Activated CD8-positive, alpha-beta T cell treated with anti-CD3 and anti-CD28 coated beads for 36 hours (primary cell): ENCODE results near the gene THBS3. TPM values are rescaled to one million over a fixed set of nuclear protein-coding genes. Genes with fewer than 3 reads are reported as not detected.
A peak's percentile ranks its signal among the peaks of the same experiment; 100 is the strongest.
"Not testable (repeated sequence)": the region's sequence is repeated elsewhere in the genome, so short reads cannot be mapped to it uniquely, and the experiment has no call there.

Experiments
- ATAC-seq: fragments of 200-7000 bp; cut with Tn5 transposase; one replicate; pipeline ENCODE4 v1.10.0; 2021; ENCODE audit warnings: mild to moderate bottlenecking, moderate library complexity
- CTCF ChIA-PET: fragments of 350-600 bp; sonication (Branson Sonifier 250); formaldehyde crosslinking; loops from one replicate; lab custom pipeline; 2021; ENCODE audit warnings: antibody characterized with exemption; lab: Charles Lee
- POLR2A ChIA-PET: fragments of 350-600 bp; sonication (Branson Sonifier 250); formaldehyde crosslinking; loops from one replicate; lab custom pipeline; 2021; ENCODE audit warnings: antibody characterized with exemption; lab: Charles Lee
- DNase-seq: peaks from one replicate; pipeline ENCODE4 v3.0.0-alpha.2; 2020
- H3K27ac Mint-ChIP-seq: one replicate; pipeline ENCODE4 v1.8.0; 2021; ENCODE audit warnings: mild to moderate bottlenecking, mixed read lengths
- H3K27me3 Mint-ChIP-seq: one replicate; pipeline ENCODE4 v1.8.0; 2021; ENCODE audit warnings: mixed read lengths
- H3K36me3 Mint-ChIP-seq: one replicate; pipeline ENCODE4 v1.8.0; 2021; ENCODE audit warnings: low read depth, mixed read lengths
- H3K4me1 Mint-ChIP-seq: one replicate; pipeline ENCODE4 v1.8.0; 2021; ENCODE audit warnings: low read depth, mixed read lengths
- H3K4me3 Mint-ChIP-seq: one replicate; pipeline ENCODE4 v1.8.0; 2021; ENCODE audit warnings: mild to moderate bottlenecking, moderate library complexity, mixed read lengths
- H3K9me3 Mint-ChIP-seq: one replicate; pipeline ENCODE4 v1.8.0; 2021; ENCODE audit warnings: mixed read lengths
- CTCF ChIP-seq: fragments of 200-600 bp; IDR thresholded peaks from one replicate; pipeline ENCODE4 v1.8.0; 2022; ENCODE audit warnings: antibody characterized with exemption, mild to moderate bottlenecking
- intact Hi-C: fragments of 100-400 bp; cut with micrococcal nuclease; formaldehyde crosslinking; loops from one replicate; pipeline ENCODE4 v1.10.0; 2022
- total RNA-seq, 2 experiments: library from RNA; stranded (reverse); gene quantifications; one replicate each; pipeline ENCODE4 v1.2.3, GENCODE V29; 2021

The THBS3 gene
- total RNA-seq, 2 experiments from 2014 or later: 11.1 to 12.0 TPM

- no peak overlapping the region for H3K27ac Mint-ChIP-seq
- H3K9me3 Mint-ChIP-seq: no peaks in the 10 kb centered on the region
- H3K36me3 Mint-ChIP-seq: peaks cover 23% of the 10 kb centered on the region
- POLR2A ChIA-PET: interaction anchor here (0.6 to 2.1 kb wide), 4 partner anchors 77 to 1078 kb away, joined by 3 to 10 read pairs (median 4); partner anchors contain the start of gene CKS1B
- peaks cover 32% of the 10 kb centered on the region for H3K4me1 Mint-ChIP-seq
- ATAC-seq (no peak), DNase-seq (no peak)
- H3K27me3 Mint-ChIP-seq: no peaks in the 10 kb centered on the region
- TF ChIP-seq CTCF: no peak
- CTCF ChIA-PET: interaction anchor here (0.6 to 13.3 kb wide), 30 partner anchors 8 to 155 kb away, joined by 3 to 312 read pairs (median 6); partner anchors contain the start of genes EFNA4 and SLC50A1
- intact Hi-C loops: loop anchor here (5.0 kb wide), 1 partner anchor 61 kb away; no protein-coding TSS in a partner anchor
- no peak overlapping the region for H3K4me3 Mint-ChIP-seq
Observed at GRCh38 chr1:155168456-155169210, 39.1 kb downstream of the THBS3 start.

- intact Hi-C loops: loop anchor here (5.0 kb wide), 1 partner anchor 61 kb away; no protein-coding TSS in a partner anchor
- CTCF ChIA-PET: interaction anchor here (0.7 to 13.3 kb wide), 30 partner anchors 9 to 116 kb away, joined by 3 to 312 read pairs (median 6); partner anchors contain the start of genes EFNA4, MTX1, SLC50A1 and THBS3
- not testable (repeated sequence) for H3K4me3 Mint-ChIP-seq
Observed at GRCh38 chr1:155168105-155168445, 39.6 kb downstream of the THBS3 start.

GRCh38 chr1:155167166-155168104 lies 40.3 kb downstream of the THBS3 start:
- peak overlapping the region; percentile 50 for H3K4me3 Mint-ChIP-seq
- no peak overlapping the region for H3K27ac Mint-ChIP-seq
- H3K36me3 Mint-ChIP-seq: peaks cover 21% of the 10 kb centered on the region
- no peaks in the 10 kb centered on the region for H3K27me3 Mint-ChIP-seq
- ChIA-PET POLR2A (interaction anchor here (0.6 to 2.1 kb wide), 5 partner anchors 8 to 87 kb away, joined by 3 to 10 read pairs (median 4); no protein-coding TSS in a partner anchor), CTCF (interaction anchor here (0.6 to 13.3 kb wide), 36 partner anchors 9 to 212 kb away, joined by 3 to 312 read pairs (median 6); partner anchors contain the start of genes EFNA4, MTX1, PBXIP1 and SLC50A1)
- ATAC-seq (peak; percentile 82), DNase-seq (peak; percentile 94)
- TF ChIP-seq CTCF: peak; percentile 90
- intact Hi-C loops: loop anchor here (2.0 to 5.0 kb wide), 2 partner anchors 60 to 73 kb away; no protein-coding TSS in a partner anchor
- H3K9me3 Mint-ChIP-seq: no peaks in the 10 kb centered on the region
- H3K4me1 Mint-ChIP-seq: peaks cover 25% of the 10 kb centered on the region

More at GRCh38 chr1:155168105-155168445, 39.6 kb downstream of the THBS3 start:
- not testable (repeated sequence) for H3K9me3 Mint-ChIP-seq, H3K27me3 Mint-ChIP-seq, ATAC-seq, H3K27ac Mint-ChIP-seq, DNase-seq
- POLR2A ChIA-PET: interaction anchor here (0.6 to 2.1 kb wide), 5 partner anchors 29 to 1077 kb away, joined by 3 to 10 read pairs (median 4); no protein-coding TSS in a partner anchor
- H3K4me1 Mint-ChIP-seq: peaks cover 26% of the 10 kb centered on the region
- peaks cover 22% of the 10 kb centered on the region for H3K36me3 Mint-ChIP-seq

- POLR2A ChIA-PET: interaction anchor here (1.1 to 2.1 kb wide), 5 partner anchors 9 to 75 kb away, joined by 3 to 10 read pairs (median 4); no protein-coding TSS in a partner anchor
- DNase-seq: no peak
- H3K27ac Mint-ChIP-seq: no peak overlapping the region
- ATAC-seq: peak; percentile 2
- peaks cover 16% of the 10 kb centered on the region for H3K4me1 Mint-ChIP-seq
- intact Hi-C loops: loop anchor here (2.0 to 5.0 kb wide), 2 partner anchors 59 to 72 kb away; no protein-coding TSS in a partner anchor
- CTCF ChIA-PET: interaction anchor here (0.7 to 13.3 kb wide), 24 partner anchors 9 to 211 kb away, joined by 3 to 312 read pairs (median 8); partner anchors contain the start of genes ADAM15, EFNA4, PBXIP1 and SLC50A1
- no peaks in the 10 kb centered on the region for H3K9me3 Mint-ChIP-seq
- peak overlapping the region; percentile 45 for H3K4me3 Mint-ChIP-seq
- peaks cover 15% of the 10 kb centered on the region for H3K36me3 Mint-ChIP-seq
- no peak for TF ChIP-seq CTCF
- H3K27me3 Mint-ChIP-seq: no peaks in the 10 kb centered on the region
Observed at GRCh38 chr1:155166471-155167165, 41.1 kb downstream of the THBS3 start.
